Embryonic facial prominence (tissue), 1 donor: Measurements from ENCODE around the gene BCKDHA.
"Not testable (repeated sequence)": the region's sequence is repeated elsewhere in the genome, so short reads cannot be mapped to it uniquely, and the experiment has no call there.

Experiments
- DNase-seq: peaks from one replicate; pipeline ENCODE4 v3.0.0-alpha.2; 2016; ENCODE audit errors: extremely low spot score

BCKDHA gene

GRCh38 chr19:41366089-41366488 lies 31.5 kb upstream of the BCKDHA start:
- DNase-seq, result no peak

- DNase-seq, result no peak
These were observed 29.7 kb upstream of the BCKDHA start for GRCh38 chr19:41367848-41368301.

- DNase-seq, result no peak
These were observed 27.8 kb upstream of the BCKDHA start for GRCh38 chr19:41369769-41370168.

GRCh38 chr19:41371119-41371518 lies 26.5 kb upstream of the BCKDHA start:
- not testable (repeated sequence) for DNase-seq

GRCh38 chr19:41371541-41371940 lies 26.1 kb upstream of the BCKDHA start:
- no peak for DNase-seq

- no peak for DNase-seq
These were observed 25.1 kb upstream of the BCKDHA start for GRCh38 chr19:41372501-41372900.

- no peak for DNase-seq
These were observed 23.6 kb upstream of the BCKDHA start for GRCh38 chr19:41373993-41374392.

GRCh38 chr19:41376241-41376997 lies 21.2 kb upstream of the BCKDHA start, which contains the start of gene TMEM91:
TMEM91 (plus strand) TSS chr19:41376533; CDS start chr19:41378310, 1,777 bp downstream.
- no peak for DNase-seq

GRCh38 chr19:41376998-41377365 lies 20.6 kb upstream of the BCKDHA start:
- no peak for DNase-seq

GRCh38 chr19:41377977-41378709 lies 19.5 kb upstream of the BCKDHA start:
- no peak for DNase-seq

- not testable (repeated sequence) for DNase-seq
These were observed 16.1 kb upstream of the BCKDHA start for GRCh38 chr19:41381536-41381935.

GRCh38 chr19:41384351-41384750 lies 13.3 kb upstream of the BCKDHA start:
- no peak for DNase-seq

GRCh38 chr19:41386442-41386841 lies 11.2 kb upstream of the BCKDHA start:
- DNase-seq, result no peak

- no peak for DNase-seq
These were observed 6.0 kb upstream of the BCKDHA start for GRCh38 chr19:41391618-41392017.

- no peak for DNase-seq
These were observed 4.8 kb upstream of the BCKDHA start for GRCh38 chr19:41392775-41393174.

- no peak for DNase-seq
These were observed 2.3 kb upstream of the BCKDHA start for GRCh38 chr19:41395355-41395754.

- DNase-seq, result no peak
These were observed 416 bp downstream of the BCKDHA start for GRCh38 chr19:41398050-41398418.

- DNase-seq, result no peak
These were observed 980 bp downstream of the BCKDHA start for GRCh38 chr19:41398598-41398997.

GRCh38 chr19:41399091-41399490 lies 1.5 kb downstream of the BCKDHA start:
- no peak for DNase-seq

- DNase-seq, result no peak
These were observed 1.9 kb downstream of the BCKDHA start for GRCh38 chr19:41399525-41399924.

- no peak for DNase-seq
These were observed 3.9 kb downstream of the BCKDHA start for GRCh38 chr19:41401483-41401882.

GRCh38 chr19:41402010-41402409 lies 4.4 kb downstream of the BCKDHA start:
- DNase-seq, result no peak
